Measurements from ENCODE around the gene ISG15.

Gene ISG15

DNA sequence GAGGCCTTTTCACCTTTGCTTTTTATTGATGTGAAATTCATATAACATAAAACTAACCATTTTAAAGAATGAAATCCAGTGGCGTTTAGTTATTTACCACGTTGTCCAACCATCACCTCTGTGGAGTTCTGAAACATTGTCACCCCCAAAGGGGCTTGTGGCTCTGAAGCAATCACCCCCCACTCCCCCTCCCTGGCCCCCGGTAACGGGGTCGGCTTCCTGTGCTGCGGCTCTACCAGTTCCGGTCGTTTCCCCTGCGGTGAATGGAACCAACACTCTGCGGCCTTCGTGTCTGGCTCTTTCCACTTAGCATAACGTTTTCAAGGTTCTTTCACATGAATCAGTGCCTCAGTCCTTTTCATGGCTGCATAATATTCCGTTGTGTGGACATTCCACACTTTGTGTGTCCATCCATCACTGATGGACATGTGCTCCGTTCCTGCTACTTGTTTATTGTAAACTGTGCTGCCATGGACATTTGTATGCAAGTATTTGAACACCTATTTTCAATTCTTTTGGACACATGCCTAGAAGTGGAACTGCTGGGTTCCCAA is 1.8 kb upstream of the ISG15 start:
- TF ChIP-seq, protein P1, sequence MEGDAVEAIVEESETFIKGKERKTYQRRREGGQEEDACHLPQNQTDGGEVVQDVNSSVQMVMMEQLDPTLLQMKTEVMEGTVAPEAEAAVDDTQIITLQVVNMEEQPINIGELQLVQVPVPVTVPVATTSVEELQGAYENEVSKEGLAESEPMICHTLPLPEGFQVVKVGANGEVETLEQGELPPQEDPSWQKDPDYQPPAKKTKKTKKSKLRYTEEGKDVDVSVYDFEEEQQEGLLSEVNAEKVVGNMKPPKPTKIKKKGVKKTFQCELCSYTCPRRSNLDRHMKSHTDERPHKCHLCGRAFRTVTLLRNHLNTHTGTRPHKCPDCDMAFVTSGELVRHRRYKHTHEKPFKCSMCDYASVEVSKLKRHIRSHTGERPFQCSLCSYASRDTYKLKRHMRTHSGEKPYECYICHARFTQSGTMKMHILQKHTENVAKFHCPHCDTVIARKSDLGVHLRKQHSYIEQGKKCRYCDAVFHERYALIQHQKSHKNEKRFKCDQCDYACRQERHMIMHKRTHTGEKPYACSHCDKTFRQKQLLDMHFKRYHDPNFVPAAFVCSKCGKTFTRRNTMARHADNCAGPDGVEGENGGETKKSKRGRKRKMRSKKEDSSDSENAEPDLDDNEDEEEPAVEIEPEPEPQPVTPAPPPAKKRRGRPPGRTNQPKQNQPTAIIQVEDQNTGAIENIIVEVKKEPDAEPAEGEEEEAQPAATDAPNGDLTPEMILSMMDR (IDR thresholded peaks at IDR 0.05): no peak

DNA sequence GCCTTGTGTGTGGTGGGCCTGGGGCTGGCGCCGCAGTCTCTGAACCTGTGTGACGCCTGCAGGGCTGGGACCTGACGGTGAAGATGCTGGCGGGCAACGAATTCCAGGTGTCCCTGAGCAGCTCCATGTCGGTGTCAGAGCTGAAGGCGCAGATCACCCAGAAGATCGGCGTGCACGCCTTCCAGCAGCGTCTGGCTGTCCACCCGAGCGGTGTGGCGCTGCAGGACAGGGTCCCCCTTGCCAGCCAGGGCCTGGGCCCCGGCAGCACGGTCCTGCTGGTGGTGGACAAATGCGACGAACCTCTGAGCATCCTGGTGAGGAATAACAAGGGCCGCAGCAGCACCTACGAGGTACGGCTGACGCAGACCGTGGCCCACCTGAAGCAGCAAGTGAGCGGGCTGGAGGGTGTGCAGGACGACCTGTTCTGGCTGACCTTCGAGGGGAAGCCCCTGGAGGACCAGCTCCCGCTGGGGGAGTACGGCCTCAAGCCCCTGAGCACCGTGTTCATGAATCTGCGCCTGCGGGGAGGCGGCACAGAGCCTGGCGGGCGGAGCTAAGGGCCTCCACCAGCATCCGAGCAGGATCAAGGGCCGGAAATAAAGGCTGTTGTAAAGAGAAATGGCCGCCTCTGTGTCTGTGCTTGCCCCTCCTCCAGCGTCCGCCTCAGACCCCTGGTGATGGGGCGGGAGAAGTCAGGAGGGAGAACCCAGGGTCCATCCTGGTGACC is 788 bp downstream of the ISG15 start:
- TF ChIP-seq, protein P1 (IDR thresholded peaks at IDR 0.05): no peak

DNA sequence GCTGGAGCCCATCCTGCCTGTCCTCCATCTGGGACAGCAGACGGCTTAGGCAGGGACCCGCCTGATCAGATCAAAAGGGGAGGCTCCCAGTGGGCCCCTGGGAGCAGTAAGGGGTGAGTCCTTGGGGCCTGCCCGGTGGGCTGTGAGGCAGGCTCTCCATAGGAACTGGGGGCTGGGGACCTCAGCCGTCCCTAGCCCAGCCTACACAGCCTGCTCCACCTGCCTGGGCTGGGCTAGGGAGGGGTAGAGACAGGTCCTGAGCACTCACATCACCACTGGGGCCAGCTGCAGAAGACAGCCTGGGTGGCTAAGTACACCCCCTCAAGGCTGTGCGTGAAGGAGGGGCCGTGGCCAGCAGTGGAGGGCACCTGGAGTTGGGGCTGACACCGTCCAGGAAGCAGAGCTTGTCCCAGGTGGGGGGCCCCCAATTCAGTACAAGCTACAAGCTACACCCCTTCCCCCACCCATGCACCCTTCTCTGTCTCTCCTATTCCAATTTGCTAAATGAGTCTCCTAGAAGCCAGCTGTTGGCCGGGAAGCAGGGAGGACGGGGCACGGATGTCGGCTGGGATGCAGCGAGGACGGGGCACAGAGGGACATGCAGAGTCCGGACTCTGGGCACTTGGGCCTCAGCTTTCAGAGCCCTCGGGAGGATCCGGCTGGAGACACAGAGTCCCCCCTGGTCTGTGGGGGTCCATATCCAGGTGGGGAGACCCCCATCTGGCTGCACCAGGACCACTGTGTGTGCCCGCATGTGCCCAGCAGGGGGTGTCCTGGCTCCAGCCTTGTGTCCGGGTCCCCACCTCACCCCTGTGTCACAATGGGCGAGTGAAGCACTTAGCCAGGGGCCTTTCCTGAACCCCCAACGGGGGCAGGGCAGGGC is 1.7 kb downstream of the ISG15 start:
- TF ChIP-seq, protein P1 (IDR thresholded peaks at IDR 0.05): peak; percentile 43

DNA sequence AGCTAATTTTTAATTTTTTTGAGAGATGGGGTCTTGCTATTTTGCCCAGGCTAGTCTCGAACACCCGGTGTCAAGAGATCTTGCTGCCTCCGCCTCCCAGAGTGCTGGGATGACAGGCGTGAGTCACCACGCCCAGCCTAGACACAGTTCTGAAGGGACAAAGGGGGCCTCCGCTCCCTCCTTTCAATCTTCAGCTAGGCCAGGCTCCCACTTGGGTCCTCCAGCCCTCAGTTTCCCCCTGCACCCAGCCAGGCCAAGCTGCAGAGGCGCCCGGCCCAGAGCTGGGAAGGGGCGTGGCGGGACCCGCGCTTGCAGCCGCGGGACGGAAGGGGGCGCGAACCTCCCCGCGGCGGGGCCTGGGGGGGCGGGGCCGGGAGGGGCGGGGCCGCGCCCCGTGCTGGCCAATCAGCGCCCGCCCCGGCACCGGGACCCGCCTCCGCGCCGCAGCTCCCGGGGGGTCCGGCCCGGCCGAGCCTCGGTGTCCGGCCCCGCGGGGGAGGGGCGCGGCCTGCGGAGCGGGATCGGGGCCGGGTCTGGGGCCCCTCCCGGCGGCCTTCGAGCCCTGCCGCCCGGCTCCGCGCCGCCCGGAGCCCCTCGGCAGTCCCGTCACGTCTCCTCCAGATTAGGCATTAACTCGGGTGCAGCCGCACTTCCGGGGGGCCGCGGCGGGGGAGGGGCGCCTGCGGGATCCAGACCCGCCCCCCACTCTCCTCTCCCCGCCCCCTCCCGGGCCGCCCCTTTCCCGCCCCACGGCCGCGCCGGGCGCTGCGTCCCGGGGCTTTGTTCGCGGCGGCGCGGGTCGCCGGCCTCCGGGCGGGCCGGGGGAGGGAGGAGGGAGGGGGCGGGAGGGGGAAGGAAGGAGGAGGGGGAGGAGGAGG is 6.1 kb downstream of the ISG15 start:
- TF ChIP-seq, protein P1 (IDR thresholded peaks at IDR 0.05): peak; percentile 67

DNA sequence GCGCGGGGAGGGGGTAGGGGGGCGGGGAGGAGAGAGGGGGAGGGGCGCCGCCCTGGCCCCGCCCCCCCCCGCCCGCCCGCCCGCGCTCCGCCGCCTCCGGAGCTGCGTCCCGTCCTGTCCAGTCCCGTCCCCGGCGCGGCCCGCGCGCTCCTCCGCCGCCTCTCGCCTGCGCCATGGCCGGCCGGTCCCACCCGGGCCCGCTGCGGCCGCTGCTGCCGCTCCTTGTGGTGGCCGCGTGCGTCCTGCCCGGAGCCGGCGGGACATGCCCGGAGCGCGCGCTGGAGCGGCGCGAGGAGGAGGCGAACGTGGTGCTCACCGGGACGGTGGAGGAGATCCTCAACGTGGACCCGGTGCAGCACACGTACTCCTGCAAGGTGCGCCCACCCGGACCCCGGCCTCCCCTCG is 6.7 kb downstream of the ISG15 start, which contains the start of gene AGRN:
AGRN (plus strand) TSS at position 121 of the 405 bp plus-strand sequence; CDS start at position 174, 53 bp downstream.
- TF ChIP-seq, protein P1 (IDR thresholded peaks at IDR 0.05): no peak

DNA sequence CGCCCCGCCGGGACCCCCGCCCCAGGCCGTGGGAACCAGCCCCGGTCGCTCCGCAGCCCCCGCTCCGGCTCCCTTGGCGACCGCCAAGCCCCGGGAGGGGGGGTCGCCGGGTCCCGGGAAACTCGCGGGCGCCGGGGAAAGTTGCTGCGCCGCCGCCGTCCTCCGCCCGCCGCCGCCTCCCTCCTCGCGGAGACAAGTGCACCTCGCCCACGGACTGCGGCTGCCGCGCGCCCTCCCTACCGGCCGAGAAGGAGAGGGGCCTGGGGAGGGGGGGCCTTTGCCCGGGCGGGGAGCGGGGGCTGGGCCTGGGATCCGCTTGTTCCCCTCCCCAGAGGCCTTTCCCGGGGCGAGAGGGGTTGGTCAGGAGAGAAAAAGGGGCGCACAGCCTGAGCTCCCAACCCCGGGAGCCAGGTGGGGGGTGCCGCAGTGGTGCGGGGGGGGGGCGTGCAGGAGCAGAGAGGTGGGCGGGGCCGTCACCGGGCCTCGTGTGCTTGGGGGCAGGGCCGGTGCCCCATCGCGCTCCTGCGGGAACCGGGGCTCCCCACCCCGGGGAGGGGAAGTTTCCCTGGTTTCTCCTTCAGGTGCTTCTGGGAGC is 7.2 kb downstream of the ISG15 start:
- TF ChIP-seq, protein P1 (IDR thresholded peaks at IDR 0.05): no peak

All from LNCAP (cell line).